ENCODE measurements around the gene DNAJC13. TPM values are rescaled to one million over a fixed set of nuclear protein-coding genes. Genes with fewer than 3 reads are reported as not detected.

Gene DNAJC13
- polyA plus RNA-seq, 3 donors, result 18.7 to 32.3 (median 20.8) TPM

DNA sequence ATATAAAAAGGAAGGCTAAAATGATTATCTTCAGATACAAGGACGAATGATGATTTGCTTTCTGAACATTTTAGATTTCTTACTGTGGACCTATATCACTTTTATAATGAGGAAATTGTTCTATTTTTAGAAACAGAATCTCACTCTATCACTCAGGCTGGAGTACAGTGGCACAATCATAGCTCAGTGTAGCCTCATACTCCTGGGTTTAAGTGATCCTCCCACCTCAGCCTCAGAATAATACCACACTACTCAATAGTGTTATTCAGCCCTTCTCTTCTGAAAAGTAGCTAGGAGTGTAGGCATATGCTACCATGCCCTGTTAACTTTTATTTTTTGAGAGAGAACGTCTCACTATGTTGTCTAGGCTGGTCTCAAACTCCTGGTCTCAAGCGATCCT lies 15.8 kb downstream of the DNAJC13 start:
- no peak for DNase-seq
- no peak overlapping the region for H3K4me2 ChIP-seq (replicated peaks; ENCODE audit: extremely low read depth, low read length, poor library complexity, severe bottlenecking)
- H3K36me3 ChIP-seq (replicated peaks in 1 of 2; ENCODE audit: control insufficient read depth in 1 of 2, insufficient read depth in 2 of 2, low read length in 2 of 2), result peaks cover 6 to 22% of the 10 kb centered on the region in 2 donors
- H3K27ac ChIP-seq (ENCODE audit: low read depth in 1 of 2, low read length in 2 of 2), result peak overlapping the region in 1 of 2 donors; percentile 69
- WGBS (ENCODE audit: insufficient coverage), result no CpG with 5 or more reads among the region's 3 CpGs
- H4K20me1 ChIP-seq (ENCODE audit: insufficient read depth, low read length), result peaks cover 69% of the 10 kb centered on the region
- H3K4me1 ChIP-seq (ENCODE audit: control insufficient read depth in 1 of 2, insufficient read depth in 2 of 2, low read length in 2 of 2), result peaks cover 20 to 52% of the 10 kb centered on the region in 2 donors
- TF ChIP-seq, protein P1, sequence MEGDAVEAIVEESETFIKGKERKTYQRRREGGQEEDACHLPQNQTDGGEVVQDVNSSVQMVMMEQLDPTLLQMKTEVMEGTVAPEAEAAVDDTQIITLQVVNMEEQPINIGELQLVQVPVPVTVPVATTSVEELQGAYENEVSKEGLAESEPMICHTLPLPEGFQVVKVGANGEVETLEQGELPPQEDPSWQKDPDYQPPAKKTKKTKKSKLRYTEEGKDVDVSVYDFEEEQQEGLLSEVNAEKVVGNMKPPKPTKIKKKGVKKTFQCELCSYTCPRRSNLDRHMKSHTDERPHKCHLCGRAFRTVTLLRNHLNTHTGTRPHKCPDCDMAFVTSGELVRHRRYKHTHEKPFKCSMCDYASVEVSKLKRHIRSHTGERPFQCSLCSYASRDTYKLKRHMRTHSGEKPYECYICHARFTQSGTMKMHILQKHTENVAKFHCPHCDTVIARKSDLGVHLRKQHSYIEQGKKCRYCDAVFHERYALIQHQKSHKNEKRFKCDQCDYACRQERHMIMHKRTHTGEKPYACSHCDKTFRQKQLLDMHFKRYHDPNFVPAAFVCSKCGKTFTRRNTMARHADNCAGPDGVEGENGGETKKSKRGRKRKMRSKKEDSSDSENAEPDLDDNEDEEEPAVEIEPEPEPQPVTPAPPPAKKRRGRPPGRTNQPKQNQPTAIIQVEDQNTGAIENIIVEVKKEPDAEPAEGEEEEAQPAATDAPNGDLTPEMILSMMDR (IDR thresholded peaks at IDR 0.05), result no peak
- H3K9ac ChIP-seq (ENCODE audit: insufficient read depth, low read length, poor library complexity, severe bottlenecking), result no peak overlapping the region
- H3K9me3 ChIP-seq (replicated peaks in 1 of 2; ENCODE audit: control insufficient read depth in 1 of 2, insufficient read depth in 1 of 2, low read length in 2 of 2), result no peaks in the 10 kb centered on the region
- H3K27me3 Mint-ChIP-seq (ENCODE audit: low read depth in 3 of 3), result no peaks in the 10 kb centered on the region
- H2AFZ ChIP-seq (ENCODE audit: insufficient read depth, low read depth, low read length, poor library complexity, severe bottlenecking), result no peak overlapping the region
- H3K36me3 Mint-ChIP-seq, result peaks cover 15 to 22% of the 10 kb centered on the region in 2 donors
- H3K27ac Mint-ChIP-seq, result peak overlapping the region in 5 of 7 donors; percentile 58 to 79 (median 70)
- peaks cover 0 to 2% (median 0%) of the 10 kb centered on the region in 7 donors for H3K9me3 Mint-ChIP-seq
- intact Hi-C loops (cut with micrococcal nuclease), result no loop called here
- H3K79me2 ChIP-seq (ENCODE audit: insufficient read depth, low read length), result peaks cover 97% of the 10 kb centered on the region
- H3K4me1 Mint-ChIP-seq, result peaks cover 57% of the 10 kb centered on the region
- H3K4me3 ChIP-seq (replicated peaks in 1 of 3; ENCODE audit: low read depth in 2 of 3, low read length in 3 of 3), result no peak overlapping the region
- no peak overlapping the region for H3K4me3 Mint-ChIP-seq
- no peaks in the 10 kb centered on the region for H3K27me3 ChIP-seq (ENCODE audit: control insufficient read depth in 2 of 2, insufficient read depth in 2 of 2, low read length in 2 of 2)

DNA sequence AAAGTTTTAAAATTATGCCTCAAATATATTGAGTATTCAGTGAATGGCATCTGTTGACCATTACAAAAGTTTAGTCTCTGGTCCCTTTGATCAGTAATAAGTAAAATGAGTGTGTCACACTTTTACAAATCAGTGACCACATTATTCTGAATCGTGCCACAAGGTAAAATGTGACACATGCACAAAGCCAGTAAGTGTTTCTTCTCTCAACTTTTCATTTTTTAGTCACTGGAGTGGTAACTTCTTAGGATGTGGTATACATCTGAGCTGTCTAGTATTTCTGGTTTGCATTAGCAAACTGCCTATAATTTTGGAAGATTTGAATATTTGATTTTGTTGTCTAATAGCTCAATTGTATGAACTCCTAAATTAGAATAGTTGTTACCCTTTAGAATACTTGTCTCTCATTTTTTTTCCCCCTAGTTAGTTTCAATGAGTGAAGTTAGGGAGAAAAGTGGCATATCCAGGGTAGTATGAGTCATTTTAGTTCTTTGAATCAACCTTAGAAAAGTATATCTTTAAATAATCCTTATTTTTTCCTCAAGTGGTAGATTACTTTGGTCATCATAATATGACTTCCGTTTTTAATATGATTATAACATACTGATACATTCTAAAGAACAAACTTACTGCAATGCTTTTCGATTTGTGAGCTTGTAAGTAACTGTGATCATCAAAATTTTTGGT lies 18.1 kb downstream of the DNAJC13 start:
- Mint-ChIP-seq H3K27ac (peak overlapping the region in 4 of 7 donors; percentile 28 to 79 (median 37)), H3K27me3 (ENCODE audit: low read depth in 3 of 3) (no peaks in the 10 kb centered on the region), H3K4me1 (peaks cover 69% of the 10 kb centered on the region), H3K9me3 (peaks cover 0 to 2% (median 0%) of the 10 kb centered on the region in 7 donors), H3K36me3 (peaks cover 15 to 24% of the 10 kb centered on the region in 2 donors), H3K4me3 (no peak overlapping the region)
- Histone ChIP-seq H3K4me1 (ENCODE audit: control insufficient read depth in 1 of 2, insufficient read depth in 2 of 2, low read length in 2 of 2) (peaks cover 32 to 65% of the 10 kb centered on the region in 2 donors), H4K20me1 (ENCODE audit: insufficient read depth, low read length) (peaks cover 62% of the 10 kb centered on the region), H3K79me2 (ENCODE audit: insufficient read depth, low read length) (peaks cover 97% of the 10 kb centered on the region), H3K27me3 (ENCODE audit: control insufficient read depth in 2 of 2, insufficient read depth in 2 of 2, low read length in 2 of 2) (no peaks in the 10 kb centered on the region), H3K36me3 (replicated peaks in 1 of 2; ENCODE audit: control insufficient read depth in 1 of 2, insufficient read depth in 2 of 2, low read length in 2 of 2) (peaks cover 9 to 30% of the 10 kb centered on the region in 2 donors), H3K9me3 (replicated peaks in 1 of 2; ENCODE audit: control insufficient read depth in 1 of 2, insufficient read depth in 1 of 2, low read length in 2 of 2) (no peaks in the 10 kb centered on the region), H3K27ac (ENCODE audit: low read depth in 1 of 2, low read length in 2 of 2) (peak overlapping the region in 1 of 2 donors; percentile 53), H3K9ac (ENCODE audit: insufficient read depth, low read length, poor library complexity, severe bottlenecking) (no peak overlapping the region), H3K4me2 (replicated peaks; ENCODE audit: extremely low read depth, low read length, poor library complexity, severe bottlenecking) (no peak overlapping the region), H2AFZ (ENCODE audit: insufficient read depth, low read depth, low read length, poor library complexity, severe bottlenecking) (no peak overlapping the region), H3K4me3 (replicated peaks in 1 of 3; ENCODE audit: low read depth in 2 of 3, low read length in 3 of 3) (no peak overlapping the region)
- no CpG with 5 or more reads among the region's 3 CpGs for WGBS (ENCODE audit: insufficient coverage)
- TF ChIP-seq, protein P1 (IDR thresholded peaks at IDR 0.05), result no peak
- intact Hi-C loops (cut with micrococcal nuclease), result no loop called here
- DNase-seq, result no peak
